Heart right ventricle (tissue), 16 donors: Measurements from ENCODE around the gene AGO4. TPM values are rescaled to one million over a fixed set of nuclear protein-coding genes. Genes with fewer than 3 reads are reported as not detected.
"Not testable (repeated sequence)": the region's sequence is repeated elsewhere in the genome, so short reads cannot be mapped to it uniquely, and the experiment has no call there.

Experiments
- ATAC-seq, 8 donors: fragments of 200-7000 bp; cut with Tn5 transposase; one replicate each; pipeline ENCODE4 v1.9.1; 2020; ENCODE audit warnings: mild to moderate bottlenecking in 8 of 8, moderate library complexity in 8 of 8, moderate number of reproducible peaks in 1 of 8
- DNase-seq, 2 donors: peaks; one replicate each; pipeline ENCODE4 v3.0.0-alpha.2; 2020
- H3K27ac ChIP-seq, 10 donors: fragments of 200-600 bp; sonication (generic) in 2 of 10; one replicate each; pipeline versions ENCODE4 v1.5.0 to v1.8.0; 2020 to 2022; ENCODE audit warnings: mild to moderate bottlenecking in 3 of 10
- H3K27me3 ChIP-seq, 7 donors: fragments of 200-600 bp; one replicate each; pipeline ENCODE4 v1.8.0; 2021 to 2022; ENCODE audit warnings: mild to moderate bottlenecking in 2 of 7
- H3K36me3 ChIP-seq, 9 donors: fragments of 200-600 bp; sonication (generic) in 1 of 9; one replicate each; pipeline versions ENCODE4 v1.5.0 to v1.8.0; 2020 to 2022; ENCODE audit warnings: mild to moderate bottlenecking in 2 of 9
- H3K4me1 ChIP-seq, 9 donors: fragments of 200-600 bp; sonication (generic) in 1 of 9; one replicate each; pipeline versions ENCODE4 v1.5.0 to v1.8.0; 2020 to 2022; ENCODE audit warnings: mild to moderate bottlenecking in 4 of 9
- H3K4me3 ChIP-seq, 10 donors: fragments of 200-600 bp; sonication (generic) in 2 of 10; one replicate each; pipeline versions ENCODE4 v1.5.0 to v1.8.0; 2020 to 2022; ENCODE audit warnings: mild to moderate bottlenecking in 7 of 10, moderate library complexity in 2 of 10
- H3K9me3 ChIP-seq, 11 donors: fragments of 200-600 bp in 10 of 11; sonication (generic) in 2 of 11; one replicate each; pipeline versions ENCODE4 v1.5.0 to v1.8.0; 2013 to 2022; ENCODE audit warnings: mild to moderate bottlenecking in 2 of 11, control low read depth in 1 of 11, moderate library complexity in 1 of 11
- WGBS, 2 donors: extraction: QIAGEN DNeasy Blood & Tissue Kit; methylation state at CpG; one replicate each; pipeline ENCODE4 v1.1.7; 2013; ENCODE audit warnings: inconsistent platforms in 1 of 2; 5-methylcytosine and 5-hydroxymethylcytosine counted together
- intact Hi-C, 10 donors: fragments of 100-400 bp; cut with DNase I; formaldehyde crosslinking; loops; one replicate each; pipeline versions ENCODE4 v1.11.1 to v1.14.2; 2022
- polyA plus RNA-seq, 2 donors: library from polyadenylated mRNA; stranded (reverse); fragments of 200-250 nt; gene quantifications; one replicate each; pipeline ENCODE4 v1.2.3, GENCODE V29; 2013
- total RNA-seq, 10 donors: library from RNA; stranded (reverse); fragmentation: NEBNext Ultra II Directional in 3 of 10; extraction: Animal tissue kit (Norgen Biotek cat#: 25700) in 3 of 10; gene quantifications; one replicate each; pipeline versions ENCODE4 v1.2.1 to v1.2.4, GENCODE V29; 2021 to 2023
- TF ChIP-seq, protein P1 (sequence below), 9 donors: fragments of 200-600 bp; sonication (generic) in 2 of 9; IDR thresholded peaks; one replicate each; pipeline versions ENCODE4 v1.5.0 to v1.8.0; 2021 to 2022; ENCODE audit warnings: antibody characterized with exemption in 9 of 9, mild to moderate bottlenecking in 5 of 9, moderate library complexity in 1 of 9
- donor health status: Arrhythmogenic right ventricular cardiomyopathy.
- donor health status: ischemic (EF 13 %, LVEDD 7.1; RV severe dilation, severe dysfunction).
- donor health status: healthy with polysubstance abuse.
- donor health status: DM: no; HTN: yes; CAD: no.
- donor health status: DM: no; HTN: no; CAD: no.
- donor health status: ischemic (EF 25% LVEDD 6.9; RV normal size, moderate dysfunction).
- donor health status: ischemic (EF 25% LVEDD 5.7; RV mildly dilated, moderate dysfunction).
- donor health status: healthy.
- donor health status: DM: yes; HTN: yes; CAD: no.
- donor health status: Ischemic cardiomyopathy.
- donor health status: ischemic (EF 35%, LVEDD 5.7; RV mildly dilated, moderate dysfunction).
- donor health status: nonischemic (EF 11% LVEDD 7.7; RV severe dilation, severe dysfunction).
- donor health status: DM: yes; HTN: yes; CAD: no.
- donor health status: PGD.
- donor health status: ischemic (EF 29% LVEDD 5.4; RV normal size, mild dysfunction).
- donor health status: nonischemic (EF 23%, LVEDD 6.1; RV moderate dilation, normal function).

Gene AGO4
- total and polyA plus RNA-seq, 12 donors = 4.1 to 25.1 (median 20.4) TPM

DNA sequence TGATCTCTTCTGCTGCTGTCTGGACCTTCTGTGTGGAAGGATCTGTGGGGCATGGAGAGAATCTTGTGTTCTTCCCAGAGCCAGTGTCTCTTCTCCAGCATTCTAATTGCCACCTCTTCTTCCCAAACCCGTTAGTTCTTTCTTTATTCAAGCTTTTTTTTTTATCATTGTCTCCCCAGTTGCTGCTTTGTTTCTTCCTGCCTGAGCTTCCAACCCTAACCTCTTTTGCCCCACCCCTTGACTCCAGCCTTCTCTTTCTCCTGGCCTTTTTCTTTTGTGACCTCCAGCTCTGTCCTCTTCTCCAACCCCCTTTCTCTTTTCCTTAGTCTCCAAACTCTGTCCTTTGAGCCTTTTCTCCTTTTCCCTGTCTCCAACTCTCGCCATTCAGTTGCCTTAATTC lies 79.7 kb downstream of the AGO4 start:
- Histone ChIP-seq H3K27me3 (no peaks in the 10 kb centered on the region), H3K4me3 (no peak overlapping the region), H3K36me3 (peaks cover 0 to 45% (median 20%) of the 10 kb centered on the region in 9 donors), H3K27ac (peak overlapping the region in 1 of 10 donors; percentile 29), H3K4me1 (peaks cover 2 to 59% (median 34%) of the 10 kb centered on the region in 9 donors), H3K9me3 (no peaks in the 10 kb centered on the region)
- 75 to 77% methylated on average over 2 of the region's 2 CpGs for WGBS, 2 donors
- intact Hi-C loops = loop anchor here in 2 of 10 donors (10.0 kb wide), 1 partner anchor 197 kb away; the partner anchor contains the start of genes ADPRS (in 2 of the 2) and TEKT2 (in 2 of the 2)
- no peak for DNase-seq
- TF ChIP-seq, protein P1, sequence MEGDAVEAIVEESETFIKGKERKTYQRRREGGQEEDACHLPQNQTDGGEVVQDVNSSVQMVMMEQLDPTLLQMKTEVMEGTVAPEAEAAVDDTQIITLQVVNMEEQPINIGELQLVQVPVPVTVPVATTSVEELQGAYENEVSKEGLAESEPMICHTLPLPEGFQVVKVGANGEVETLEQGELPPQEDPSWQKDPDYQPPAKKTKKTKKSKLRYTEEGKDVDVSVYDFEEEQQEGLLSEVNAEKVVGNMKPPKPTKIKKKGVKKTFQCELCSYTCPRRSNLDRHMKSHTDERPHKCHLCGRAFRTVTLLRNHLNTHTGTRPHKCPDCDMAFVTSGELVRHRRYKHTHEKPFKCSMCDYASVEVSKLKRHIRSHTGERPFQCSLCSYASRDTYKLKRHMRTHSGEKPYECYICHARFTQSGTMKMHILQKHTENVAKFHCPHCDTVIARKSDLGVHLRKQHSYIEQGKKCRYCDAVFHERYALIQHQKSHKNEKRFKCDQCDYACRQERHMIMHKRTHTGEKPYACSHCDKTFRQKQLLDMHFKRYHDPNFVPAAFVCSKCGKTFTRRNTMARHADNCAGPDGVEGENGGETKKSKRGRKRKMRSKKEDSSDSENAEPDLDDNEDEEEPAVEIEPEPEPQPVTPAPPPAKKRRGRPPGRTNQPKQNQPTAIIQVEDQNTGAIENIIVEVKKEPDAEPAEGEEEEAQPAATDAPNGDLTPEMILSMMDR (IDR thresholded peaks at IDR 0.05) = no peak
- ATAC-seq = no peak

DNA sequence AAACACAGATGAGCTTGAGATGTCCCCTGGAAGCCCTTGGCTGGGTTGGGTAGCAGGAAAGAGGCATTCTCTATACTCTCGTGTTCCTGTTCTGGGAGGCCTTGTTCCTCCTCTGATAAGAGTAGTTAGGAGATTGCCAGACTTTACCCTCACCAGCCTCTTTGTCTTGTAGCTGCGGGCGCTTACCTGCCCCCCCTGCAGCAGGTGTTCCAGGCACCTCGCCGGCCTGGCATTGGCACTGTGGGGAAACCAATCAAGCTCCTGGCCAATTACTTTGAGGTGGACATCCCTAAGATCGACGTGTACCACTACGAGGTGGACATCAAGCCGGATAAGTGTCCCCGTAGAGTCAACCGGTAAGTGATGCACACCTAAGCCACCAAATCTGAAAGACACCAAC lies 80.4 kb downstream of the AGO4 start:
- Histone ChIP-seq H3K9me3 (no peaks in the 10 kb centered on the region), H3K27me3 (no peaks in the 10 kb centered on the region), H3K4me1 (peaks cover 2 to 56% (median 32%) of the 10 kb centered on the region in 9 donors), H3K27ac (no peak overlapping the region), H3K36me3 (peaks cover 0 to 52% (median 20%) of the 10 kb centered on the region in 9 donors), H3K4me3 (no peak overlapping the region)
- TF ChIP-seq, protein P1 (IDR thresholded peaks at IDR 0.05) = no peak
- WGBS, 2 donors = 89 to 91% methylated on average over 11 of the region's 11 CpGs
- intact Hi-C loops = loop anchor here in 2 of 10 donors (10.0 kb wide), 1 partner anchor 197 kb away; the partner anchor contains the start of genes ADPRS (in 2 of the 2) and TEKT2 (in 2 of the 2)
- no peak for DNase-seq
- ATAC-seq = no peak

DNA sequence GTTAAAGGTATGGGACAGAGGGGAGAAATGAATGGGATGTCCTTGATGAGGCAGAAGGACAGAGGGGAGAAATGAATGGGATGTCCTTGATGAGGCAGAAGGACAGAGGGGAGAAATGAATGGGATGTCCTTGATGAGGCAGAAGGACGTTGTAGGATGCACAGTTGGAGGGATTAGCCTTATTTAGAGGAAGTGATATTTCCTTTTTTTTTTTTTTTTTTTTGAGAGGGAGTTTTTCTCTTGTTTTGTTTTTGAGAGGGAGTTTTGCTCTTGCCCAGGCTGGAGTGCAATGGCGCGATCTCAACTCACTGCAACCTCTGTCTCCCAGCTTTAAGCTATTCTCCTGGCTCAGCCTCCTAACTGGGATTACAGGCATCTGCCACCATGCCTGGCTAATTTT lies 81.2 kb downstream of the AGO4 start:
- Histone ChIP-seq H3K4me1 (peaks cover 2 to 58% (median 37%) of the 10 kb centered on the region in 9 donors), H3K36me3 (peaks cover 0 to 59% (median 26%) of the 10 kb centered on the region in 9 donors)
- H3K9me3 ChIP-seq, H3K27me3 ChIP-seq, ATAC-seq, H3K4me3 ChIP-seq, DNase-seq, H3K27ac ChIP-seq: not testable (repeated sequence)
- 62 to 79% methylated on average over 3 of the region's 3 CpGs for WGBS, 2 donors
- intact Hi-C loops = loop anchor here in 2 of 10 donors (10.0 kb wide), 1 partner anchor 196 kb away; the partner anchor contains the start of genes ADPRS (in 2 of the 2) and TEKT2 (in 2 of the 2)

DNA sequence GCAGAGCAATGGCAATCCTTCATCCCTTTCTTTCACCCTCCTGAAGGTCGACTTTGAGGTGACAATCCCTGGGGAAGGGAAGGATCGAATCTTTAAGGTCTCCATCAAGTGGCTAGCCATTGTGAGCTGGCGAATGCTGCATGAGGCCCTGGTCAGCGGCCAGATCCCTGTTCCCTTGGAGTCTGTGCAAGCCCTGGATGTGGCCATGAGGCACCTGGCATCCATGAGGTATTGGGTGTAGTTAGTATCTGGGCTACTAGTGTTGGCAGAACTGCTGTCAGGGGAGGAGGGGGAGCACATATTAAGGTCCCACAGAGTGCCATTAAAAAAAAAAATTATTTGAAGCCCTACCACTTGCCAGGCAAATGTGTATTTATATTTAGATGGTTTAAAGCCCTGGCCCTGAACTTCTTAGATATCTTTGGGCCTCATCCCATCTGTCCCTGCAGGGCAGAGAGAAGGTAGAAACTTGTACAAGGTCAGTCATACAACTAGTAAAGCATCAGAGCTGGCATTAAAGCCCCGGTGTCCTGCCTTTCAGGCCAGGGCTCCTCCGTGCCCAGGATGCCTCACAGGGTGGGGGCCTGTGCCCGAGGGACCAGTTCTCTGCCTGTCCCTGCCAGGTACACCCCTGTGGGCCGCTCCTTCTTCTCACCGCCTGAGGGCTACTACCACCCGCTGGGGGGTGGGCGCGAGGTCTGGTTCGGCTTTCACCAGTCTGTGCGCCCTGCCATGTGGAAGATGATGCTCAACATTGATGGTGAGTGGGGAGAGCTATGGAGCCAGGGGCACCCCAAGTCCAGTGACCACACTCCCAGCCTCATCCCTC lies 85.4 kb downstream of the AGO4 start:
- Histone ChIP-seq H3K36me3 (peaks cover 0 to 100% (median 37%) of the 10 kb centered on the region in 9 donors), H3K9me3 (no peaks in the 10 kb centered on the region), H3K27me3 (no peaks in the 10 kb centered on the region), H3K4me3 (no peak overlapping the region), H3K27ac (peak overlapping the region in 4 of 10 donors; percentile 12 to 80 (median 36)), H3K4me1 (peaks cover 0 to 27% (median 15%) of the 10 kb centered on the region in 9 donors)
- TF ChIP-seq, protein P1 (IDR thresholded peaks at IDR 0.05) = no peak
- intact Hi-C loops = no loop called here
- DNase-seq = peak in 1 of 2 donors; percentile 17
- 88 to 90% methylated on average over 14 of the region's 14 CpGs for WGBS, 2 donors
- peak in 6 of 8 donors; percentile 14 to 83 (median 60) for ATAC-seq
